K562 (cell line): ENCODE data around the gene PPIP5K2.

Source experiments
- CHD7 ChIP-seq: fragments of 200-600 bp; sonication (generic); IDR thresholded peaks from one replicate; pipeline ENCODE4 v1.6.1; 2012; ENCODE audit warnings: mild to moderate bottlenecking, low read depth, low read length, inconsistent platforms
- CREB3L1 ChIP-seq: fragments of 450-650 bp; IDR thresholded peaks from 2 replicates; pipeline ENCODE4 v1.6.1; 2014; ENCODE audit warnings: low read depth, mild to moderate bottlenecking, moderate library complexity, borderline replicate concordance
- FOS ChIP-seq: IDR thresholded peaks from 3 replicates; pipeline ENCODE4 v1.6.1; 2011; ENCODE audit not compliant: insufficient read length; ENCODE audit errors: extremely low read depth
- GATA2 ChIP-seq: sonication (generic); formaldehyde crosslinking; IDR thresholded peaks from 2 replicates; pipeline ENCODE4 v1.4.0; 2020; ENCODE audit warnings: mild to moderate bottlenecking, missing genetic modification reagents
- KLF1 ChIP-seq: fragments of 450-650 bp; IDR thresholded peaks from 2 replicates; pipeline ENCODE4 v1.6.1; 2016; ENCODE audit warnings: missing genetic modification characterization, missing compliant biosample characterization
- NFE2 ChIP-seq: IDR thresholded peaks from 2 replicates; pipeline ENCODE4 v1.6.1; 2014; ENCODE audit warnings: antibody characterized with exemption, low read depth
- NFYB ChIP-seq: IDR thresholded peaks from 2 replicates; pipeline ENCODE4 v1.6.1; 2011; ENCODE audit warnings: mild to moderate bottlenecking, moderate library complexity; ENCODE audit not compliant: insufficient read length; ENCODE audit errors: extremely low read depth
- PPARD ChIP-seq: fragments of 250-450 bp; sonication (Bioruptor Pico); IDR thresholded peaks from 2 replicates; pipeline ENCODE4 v1.8.0; 2022; ENCODE audit warnings: inconsistent platforms, mild to moderate bottlenecking, moderate library complexity
- SP1 ChIP-seq: sonication (generic); formaldehyde crosslinking; IDR thresholded peaks from 2 replicates; pipeline ENCODE4 v1.8.1; 2022; ENCODE audit warnings: mild to moderate bottlenecking, missing genetic modification reagents
- ZBTB8A ChIP-seq: fragments of 450-650 bp; IDR thresholded peaks from 2 replicates; pipeline ENCODE4 v1.6.1; 2018; ENCODE audit warnings: mild to moderate bottlenecking, moderate library complexity; ENCODE audit not compliant: partially characterized antibody
- ZNF274 ChIP-seq: IDR thresholded peaks from 2 replicates; pipeline ENCODE4 v1.6.1; 2011; ENCODE audit warnings: low read depth, mild to moderate bottlenecking, low read length, moderate library complexity, borderline replicate concordance
- ZNF518B ChIP-seq: fragments of 250-450 bp; sonication (Bioruptor Pico); IDR thresholded peaks from 2 replicates; pipeline ENCODE4 v1.5.0; 2021; ENCODE audit warnings: mild to moderate bottlenecking, moderate library complexity
- TF ChIP-seq, protein P1 (sequence below): fragments of 450-650 bp; formaldehyde crosslinking; IDR thresholded peaks from 2 replicates; pipeline ENCODE4 v1.4.0; 2022; ENCODE audit warnings: missing genetic modification characterization

DNA sequence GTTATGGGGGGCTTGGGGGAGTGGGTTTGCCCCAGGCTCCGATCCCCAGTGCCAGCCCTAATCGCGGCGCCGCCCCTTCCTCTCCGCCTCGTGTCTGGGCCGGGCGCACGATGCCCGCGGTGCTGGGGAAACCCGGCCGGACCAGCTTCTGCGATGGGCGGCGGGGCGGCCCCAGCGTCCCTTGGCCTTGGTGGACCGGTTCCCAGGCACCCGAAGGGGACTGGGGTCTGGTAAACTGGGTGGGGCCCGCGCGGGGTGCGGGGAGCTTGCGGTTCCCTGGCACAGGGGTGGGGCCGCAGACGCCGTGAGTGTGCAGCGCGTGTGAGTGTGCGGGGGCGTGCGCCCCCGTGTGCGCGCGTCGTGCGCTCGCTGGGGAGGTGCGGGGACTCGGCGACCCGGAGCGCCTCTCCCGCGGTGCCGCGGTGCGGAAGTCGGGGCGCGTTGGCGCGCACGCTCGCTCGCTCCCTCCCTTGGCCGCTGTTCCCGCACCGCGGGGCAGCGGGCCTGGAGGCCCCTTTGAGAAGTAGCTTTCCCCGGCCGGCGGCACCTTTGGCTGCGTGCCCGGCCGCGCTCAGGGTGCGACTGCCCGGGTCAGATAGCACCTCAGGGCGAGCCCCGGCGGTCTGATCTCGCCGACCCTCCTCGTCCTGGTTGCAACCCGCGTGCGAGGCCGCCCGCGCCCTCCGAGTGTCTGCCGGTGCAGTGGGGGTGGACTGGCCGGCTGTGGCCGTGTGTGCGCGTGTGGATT is 139.0 kb downstream of the PPIP5K2 start:
- no peak for TF ChIP-seq ZBTB8A
- TF ChIP-seq FOS = no peak
- TF ChIP-seq CHD7 = no peak
- no peak for TF ChIP-seq ZNF518B (CRISPR knock-in tag)
- TF ChIP-seq GATA2 (CRISPR knock-in tag) = no peak
- TF ChIP-seq SP1 (CRISPR knock-in tag) = 0 out of 2 replicates have a peak, but pooled peaks have one; percentile 12
- no peak for TF ChIP-seq PPARD
- peak; percentile 15; the same call in 1 of the 2 replicates for TF ChIP-seq CREB3L1
- TF ChIP-seq KLF1 = no peak
- TF ChIP-seq, protein P1, sequence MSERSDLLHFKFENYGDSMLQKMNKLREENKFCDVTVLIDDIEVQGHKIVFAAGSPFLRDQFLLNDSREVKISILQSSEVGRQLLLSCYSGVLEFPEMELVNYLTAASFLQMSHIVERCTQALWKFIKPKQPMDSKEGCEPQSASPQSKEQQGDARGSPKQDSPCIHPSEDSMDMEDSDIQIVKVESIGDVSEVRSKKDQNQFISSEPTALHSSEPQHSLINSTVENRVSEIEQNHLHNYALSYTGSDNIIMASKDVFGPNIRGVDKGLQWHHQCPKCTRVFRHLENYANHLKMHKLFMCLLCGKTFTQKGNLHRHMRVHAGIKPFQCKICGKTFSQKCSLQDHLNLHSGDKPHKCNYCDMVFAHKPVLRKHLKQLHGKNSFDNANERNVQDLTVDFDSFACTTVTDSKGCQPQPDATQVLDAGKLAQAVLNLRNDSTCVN (CRISPR knock-in tag) = no peak
- peak; percentile 31; the same call in 1 of the 2 replicates for TF ChIP-seq ZNF274
- no peak for TF ChIP-seq NFYB
- 0 out of 2 replicates have a peak, but pooled peaks have one; percentile 1 for TF ChIP-seq NFE2
